Spleen (tissue), 7 donors: Measurements from ENCODE around the gene HOXB2.

Experiments
- CTCF ChIP-seq, 11 experiments: fragments of 200-600 bp in 7 of 11; fragments of 450-650 bp in 4 of 11; sonication (generic) in 4 of 11; IDR thresholded peaks in 8 of 11; conservative IDR thresholded peaks in 3 of 11; 1 replicate in 7 of 11; 2 replicates in 4 of 11; pipeline versions ENCODE4 v1.4.0 to v1.8.0; 2016 to 2021; ENCODE audit warnings: antibody characterized with exemption in 11 of 11, inconsistent platforms in 4 of 11, mild to moderate bottlenecking in 1 of 11
- POLR2A ChIP-seq, 3 donors: fragments of 450-650 bp; IDR thresholded peaks; one replicate each; pipeline ENCODE4 v1.5.1; 2017; ENCODE audit warnings: antibody characterized with exemption in 3 of 3, mild to moderate bottlenecking in 1 of 3
- POLR2AphosphoS5 ChIP-seq, 3 donors: sonication (generic); formaldehyde crosslinking; IDR thresholded peaks; one replicate each; pipeline ENCODE4 v1.5.1; 2017; ENCODE audit warnings: antibody characterized with exemption in 3 of 3
- donor health status: DM: no; HTN: no; CAD: no; lungs with moderate emphysema.
- donor health status: DM: no; HTN: no; CAD: no.
- donor health status: DM: no; HTN: no; CAD: no.

DNA sequence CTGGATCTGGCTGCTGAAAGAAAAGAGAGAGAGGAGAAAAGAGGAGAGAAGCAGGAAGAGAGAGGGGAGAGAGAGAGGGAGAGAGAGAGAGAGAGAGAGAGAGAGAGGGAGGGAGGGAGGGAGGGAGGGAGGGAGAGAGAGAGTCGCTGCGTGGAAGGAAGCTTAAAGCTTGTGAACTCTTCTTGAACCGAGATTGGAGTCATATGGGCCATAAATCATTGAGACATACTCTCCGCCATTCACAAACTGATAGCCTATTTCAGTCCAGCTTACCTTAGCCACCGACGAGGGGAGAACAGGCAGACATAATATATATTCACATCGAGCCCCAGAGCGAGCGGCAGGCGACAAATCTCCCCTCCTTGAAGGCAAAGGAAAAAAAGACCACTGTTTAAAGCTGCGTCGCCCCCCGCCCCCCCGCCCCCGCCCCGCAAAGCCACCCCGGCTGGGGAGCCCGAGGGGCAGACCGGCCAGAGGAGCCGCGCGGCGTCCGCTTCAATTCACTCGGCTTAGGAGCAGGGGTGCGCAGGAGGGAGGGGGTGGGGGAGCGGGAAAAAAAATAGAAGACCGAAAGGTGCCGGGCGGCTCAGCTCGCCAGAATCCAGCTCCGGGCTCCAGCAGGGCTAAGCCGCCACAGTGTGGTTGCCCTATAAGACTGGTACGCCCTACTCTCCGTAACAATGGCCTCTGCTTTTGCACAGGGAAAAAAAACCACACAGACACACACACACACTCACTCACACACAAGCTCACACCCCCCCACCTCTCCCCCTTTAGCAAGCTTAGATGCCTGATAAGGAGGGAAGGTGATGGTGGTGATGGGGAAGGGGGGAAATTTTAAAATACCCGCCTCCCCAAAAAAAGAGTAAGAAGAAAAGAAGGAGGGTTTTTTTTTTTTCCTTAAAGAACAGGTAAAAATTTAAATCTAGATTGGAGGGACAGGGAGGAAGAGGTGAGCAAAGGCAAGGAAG lies 10.6 kb upstream of the HOXB2 start:
- TF ChIP-seq CTCF (IDR thresholded peaks at IDR 0.05 in 8 of 11, conservative IDR thresholded peaks at IDR 0.05 in 3 of 11) (no peak), POLR2AphosphoS5 (IDR thresholded peaks at IDR 0.05) (no peak), POLR2A (IDR thresholded peaks at IDR 0.05) (no peak)
